CD14-positive monocyte (primary cell): ENCODE results near the gene CA10. TPM values are rescaled to one million over a fixed set of nuclear protein-coding genes. Genes with fewer than 3 reads are reported as not detected.

ENCODE experiments used
- DNase-seq, 3 donors: peaks; one replicate each; pipeline ENCODE4 v3.0.0-alpha.2; 2011 to 2022
- H2AFZ ChIP-seq: 2 replicates; pipeline ENCODE4 v1.6.0; 2012; ENCODE audit warnings: mild to moderate bottlenecking, low read depth, low read length, inconsistent platforms; ENCODE audit not compliant: insufficient read depth, poor library complexity, severe bottlenecking
- H3K27ac ChIP-seq, 2 donors: 1 replicate in 1 of 2; 2 replicates in 1 of 2; pipeline ENCODE4 v1.5.1; 2012 to 2013; ENCODE audit warnings: low read length in 2 of 2, control low read depth in 1 of 2, inconsistent platforms in 1 of 2, low read depth in 1 of 2, mild to moderate bottlenecking in 1 of 2
- H3K27me3 ChIP-seq, 2 donors: one replicate each; pipeline versions ENCODE4 v1.6.0 to v1.6.1; 2011 to 2013; ENCODE audit warnings: low read length in 2 of 2; ENCODE audit not compliant: control insufficient read depth in 2 of 2, insufficient read depth in 2 of 2
- H3K36me3 ChIP-seq, 2 donors: replicated peaks in 1 of 2; 1 replicate in 1 of 2; 2 replicates in 1 of 2; pipeline versions ENCODE4 v1.5.1 to v1.6.1; 2012 to 2013; ENCODE audit warnings: low read length in 2 of 2, control low read depth in 1 of 2, inconsistent platforms in 1 of 2, mild to moderate bottlenecking in 1 of 2; ENCODE audit not compliant: insufficient read depth in 2 of 2, control insufficient read depth in 1 of 2
- H3K4me1 ChIP-seq, 2 donors: 1 replicate in 1 of 2; 2 replicates in 1 of 2; pipeline versions ENCODE4 v1.5.1 to v1.6.1; 2012 to 2013; ENCODE audit warnings: low read length in 2 of 2, control low read depth in 1 of 2, inconsistent platforms in 1 of 2, mild to moderate bottlenecking in 1 of 2, moderate library complexity in 1 of 2; ENCODE audit not compliant: insufficient read depth in 2 of 2, control insufficient read depth in 1 of 2
- H3K4me2 ChIP-seq: replicated peaks from 2 replicates; pipeline ENCODE3; 2012; ENCODE audit warnings: low read length, moderate library complexity, mild to moderate bottlenecking; ENCODE audit not compliant: poor library complexity, severe bottlenecking; ENCODE audit errors: extremely low read depth
- H3K4me3 ChIP-seq, 3 experiments: fragments of 200-600 bp in 1 of 3; sonication (generic) in 1 of 3; replicated peaks in 1 of 3; 1 replicate in 2 of 3; 2 replicates in 1 of 3; pipeline ENCODE4 v1.5.1; 2011 to 2013; ENCODE audit warnings: low read length in 3 of 3, mild to moderate bottlenecking in 3 of 3, control low read depth in 2 of 3, low read depth in 2 of 3, inconsistent platforms in 1 of 3, moderate library complexity in 1 of 3
- H3K79me2 ChIP-seq: 2 replicates; pipeline ENCODE4 v1.6.0; 2012; ENCODE audit warnings: mild to moderate bottlenecking, control low read depth, inconsistent platforms, low read length, moderate library complexity; ENCODE audit not compliant: insufficient read depth
- H3K9ac ChIP-seq: 2 replicates; pipeline ENCODE4 v1.6.0; 2017; ENCODE audit warnings: low read length, mild to moderate bottlenecking; ENCODE audit not compliant: insufficient read depth, poor library complexity, severe bottlenecking
- H3K9me3 ChIP-seq, 2 donors: replicated peaks in 1 of 2; 1 replicate in 1 of 2; 2 replicates in 1 of 2; pipeline versions ENCODE4 v1.5.1 to v1.6.1; 2012 to 2013; ENCODE audit warnings: low read length in 2 of 2, control low read depth in 1 of 2; ENCODE audit not compliant: control insufficient read depth in 1 of 2, insufficient read depth in 1 of 2
- H4K20me1 ChIP-seq: 2 replicates; pipeline ENCODE4 v1.6.0; 2012; ENCODE audit warnings: mild to moderate bottlenecking, low read length, control low read depth, moderate library complexity; ENCODE audit not compliant: insufficient read depth
- H3K27ac Mint-ChIP-seq, 7 donors: one replicate each; pipeline ENCODE4 v1.8.0; 2020; ENCODE audit warnings: mild to moderate bottlenecking in 7 of 7, mixed read lengths in 7 of 7, moderate library complexity in 6 of 7, inconsistent platforms in 2 of 7
- H3K27me3 Mint-ChIP-seq, 3 donors: one replicate each; pipeline ENCODE4 v1.8.0; 2021 to 2022; ENCODE audit warnings: low read depth in 3 of 3, mild to moderate bottlenecking in 3 of 3, mixed read lengths in 3 of 3, moderate library complexity in 3 of 3, inconsistent platforms in 1 of 3
- H3K36me3 Mint-ChIP-seq, 2 donors: one replicate each; pipeline ENCODE4 v1.8.0; 2020; ENCODE audit warnings: mixed read lengths in 2 of 2, inconsistent platforms in 1 of 2, mild to moderate bottlenecking in 1 of 2
- H3K4me1 Mint-ChIP-seq: one replicate; pipeline ENCODE4 v1.8.0; 2020; ENCODE audit warnings: mild to moderate bottlenecking, mixed read lengths
- H3K4me3 Mint-ChIP-seq, 2 donors: one replicate each; pipeline ENCODE4 v1.8.0; 2020; ENCODE audit warnings: mild to moderate bottlenecking in 2 of 2, mixed read lengths in 2 of 2, moderate library complexity in 1 of 2
- H3K9me3 Mint-ChIP-seq, 7 donors: one replicate each; pipeline ENCODE4 v1.8.0; 2020 to 2022; ENCODE audit warnings: mixed read lengths in 7 of 7, mild to moderate bottlenecking in 6 of 7, moderate library complexity in 6 of 7, inconsistent platforms in 2 of 7
- CTCF ChIP-seq: fragments of 200-600 bp; IDR thresholded peaks from one replicate; pipeline ENCODE4 v1.8.0; 2022; ENCODE audit warnings: antibody characterized with exemption, mild to moderate bottlenecking
- WGBS: methylation state at CpG from one replicate; pipeline ENCODE4 v1.1.5; 2013; ENCODE audit warnings: missing lambda C conversion rate; ENCODE audit not compliant: insufficient coverage; 5-methylcytosine and 5-hydroxymethylcytosine counted together
- intact Hi-C, 2 donors: fragments of 100-400 bp; cut with micrococcal nuclease; formaldehyde crosslinking; loops; one replicate each; pipeline versions ENCODE4 v1.15.0 to v1.15.1; 2023
- polyA plus RNA-seq, 3 donors: library from polyadenylated mRNA; depleted of rRNA in 1 of 3; unstranded in 2 of 3; stranded (reverse) in 1 of 3; fragments of 300-500 nt in 2 of 3; fragments of >200 nt in 1 of 3; fragmentation: Illumina TruSeq in 2 of 3; gene quantifications; 1 replicate in 2 of 3; 2 replicates in 1 of 3; pipeline ENCODE4 v1.2.3, GENCODE V29; 2012 to 2021

CA10 gene
- polyA plus RNA-seq, 3 donors, result not detected

GRCh38 chr17:51721730-51722129 is 436.8 kb downstream of the CA10 start:
- TF ChIP-seq CTCF, result no peak
- H3K36me3 ChIP-seq, result no peaks in the 10 kb centered on the region
- Mint-ChIP-seq H3K36me3 (no peaks in the 10 kb centered on the region), H3K27ac (no peak overlapping the region), H3K4me1 (no peaks in the 10 kb centered on the region), H3K4me3 (no peak overlapping the region), H3K27me3 (peaks cover 0 to 5% (median 0%) of the 10 kb centered on the region in 3 donors), H3K9me3 (peaks cover 0 to 5% (median 4%) of the 10 kb centered on the region in 7 donors)
- no peaks in the 10 kb centered on the region for H3K4me1 ChIP-seq
- no peaks in the 10 kb centered on the region for H3K27me3 ChIP-seq
- H3K4me2 ChIP-seq, result no peak overlapping the region
- no peaks in the 10 kb centered on the region for H3K79me2 ChIP-seq
- no peak overlapping the region for H3K4me3 ChIP-seq
- H3K27ac ChIP-seq, result no peak overlapping the region
- H3K9ac ChIP-seq, result no peak overlapping the region
- H4K20me1 ChIP-seq, result no peaks in the 10 kb centered on the region
- no peak overlapping the region for H2AFZ ChIP-seq
- DNase-seq, result no peak
- 90% methylated on average over 2 of the region's 5 CpGs for WGBS
- H3K9me3 ChIP-seq, result no peaks in the 10 kb centered on the region
- intact Hi-C loops, result no loop called here

- no peak for DNase-seq
- Mint-ChIP-seq H3K4me3 (no peak overlapping the region), H3K27me3 (peaks cover 0 to 5% (median 0%) of the 10 kb centered on the region in 3 donors), H3K27ac (no peak overlapping the region), H3K9me3 (peaks cover 0 to 5% (median 4%) of the 10 kb centered on the region in 7 donors), H3K36me3 (no peaks in the 10 kb centered on the region), H3K4me1 (no peaks in the 10 kb centered on the region)
- H3K4me3 ChIP-seq, result no peak overlapping the region
- intact Hi-C loops, result no loop called here
- H3K4me1 ChIP-seq, result no peaks in the 10 kb centered on the region
- H3K9me3 ChIP-seq, result no peaks in the 10 kb centered on the region
- H4K20me1 ChIP-seq, result no peaks in the 10 kb centered on the region
- no peak overlapping the region for H3K4me2 ChIP-seq
- no peaks in the 10 kb centered on the region for H3K27me3 ChIP-seq
- H3K27ac ChIP-seq, result no peak overlapping the region
- TF ChIP-seq CTCF, result no peak
- H3K36me3 ChIP-seq, result no peaks in the 10 kb centered on the region
- no peak overlapping the region for H3K9ac ChIP-seq
- H2AFZ ChIP-seq, result no peak overlapping the region
- no peaks in the 10 kb centered on the region for H3K79me2 ChIP-seq
These were observed 438.1 kb downstream of the CA10 start for GRCh38 chr17:51720439-51720838.
